C4-2B (cell line): ENCODE results near the gene RFPL2.
"Not testable (repeated sequence)": the region's sequence is repeated elsewhere in the genome, so short reads cannot be mapped to it uniquely, and the experiment has no call there.

Source experiments
- H3K27ac ChIP-seq: fragments of 450-650 bp; 2 replicates; pipeline ENCODE4 v1.5.1; 2017
- CTCF ChIP-seq: fragments of 450-650 bp; conservative IDR thresholded peaks from 2 replicates; pipeline ENCODE4 v1.5.1; 2017; ENCODE audit warnings: mild to moderate bottlenecking
- ZFX ChIP-seq: fragments of 450-650 bp; IDR thresholded peaks from 2 replicates; pipeline ENCODE4 v1.6.1; 2017

The RFPL2 gene

GRCh38 chr22:32199961-32200360 lies 4.9 kb downstream of the RFPL2 start:
- TF ChIP-seq ZFX (no peak), CTCF (no peak)
- H3K27ac ChIP-seq: no peak overlapping the region

- no peak for TF ChIP-seq ZFX
- H3K27ac ChIP-seq: no peak overlapping the region
Measured at GRCh38 chr22:32199341-32199740, 5.5 kb downstream of the RFPL2 start.

- H3K27ac ChIP-seq: not testable (repeated sequence)
Measured at GRCh38 chr22:32197553-32198226, 7.2 kb downstream of the RFPL2 start.

GRCh38 chr22:32195900-32196299 lies 9.0 kb downstream of the RFPL2 start:
- not testable (repeated sequence) for H3K27ac ChIP-seq

GRCh38 chr22:32193346-32193745 lies 11.5 kb downstream of the RFPL2 start:
- not testable (repeated sequence) for H3K27ac ChIP-seq

- not testable (repeated sequence) for H3K27ac ChIP-seq
Measured at GRCh38 chr22:32191021-32191420, 13.9 kb downstream of the RFPL2 start.

GRCh38 chr22:32185821-32186220 lies 19.1 kb downstream of the RFPL2 start:
- no peak for TF ChIP-seq CTCF
- TF ChIP-seq ZFX: no peak
- no peak overlapping the region for H3K27ac ChIP-seq

- TF ChIP-seq ZFX (no peak), CTCF (no peak)
- H3K27ac ChIP-seq: no peak overlapping the region
Measured at GRCh38 chr22:32183625-32184024, 21.2 kb downstream of the RFPL2 start.

- H3K27ac ChIP-seq: no peak overlapping the region
- no peak for TF ChIP-seq ZFX
- no peak for TF ChIP-seq CTCF
Measured at GRCh38 chr22:32181043-32181442, 23.8 kb downstream of the RFPL2 start.

GRCh38 chr22:32177221-32177765 lies 27.6 kb downstream of the RFPL2 start:
- TF ChIP-seq ZFX (no peak), CTCF (no peak)

More at GRCh38 chr22:32177221-32177765, 27.6 kb downstream of the RFPL2 start:
- no peak overlapping the region for H3K27ac ChIP-seq
